ENCODE data around the gene BTRC.

The BTRC gene

DNA sequence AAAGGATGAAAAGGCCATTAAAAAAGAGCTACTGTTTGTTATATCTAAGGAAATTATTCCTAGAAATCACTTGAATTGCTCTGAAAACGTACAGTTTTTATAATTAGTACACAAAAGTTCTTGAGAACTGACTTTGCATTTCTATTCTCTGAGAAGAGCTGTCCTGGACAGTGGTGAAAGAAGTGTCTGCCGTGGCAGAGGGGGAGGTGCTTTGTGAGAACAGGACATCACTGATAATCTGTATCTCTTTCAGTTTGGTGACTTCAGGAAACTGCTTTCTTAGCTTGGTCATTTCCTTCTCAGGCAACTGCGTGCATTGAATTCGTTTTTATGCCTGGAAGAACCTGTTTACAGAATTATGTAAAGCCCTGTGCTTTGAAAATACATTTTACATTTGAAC is 182.0 kb downstream of the BTRC start:
- DNase-seq (ENCODE audit: low read depth in 2 of 2), result no peak

DNA sequence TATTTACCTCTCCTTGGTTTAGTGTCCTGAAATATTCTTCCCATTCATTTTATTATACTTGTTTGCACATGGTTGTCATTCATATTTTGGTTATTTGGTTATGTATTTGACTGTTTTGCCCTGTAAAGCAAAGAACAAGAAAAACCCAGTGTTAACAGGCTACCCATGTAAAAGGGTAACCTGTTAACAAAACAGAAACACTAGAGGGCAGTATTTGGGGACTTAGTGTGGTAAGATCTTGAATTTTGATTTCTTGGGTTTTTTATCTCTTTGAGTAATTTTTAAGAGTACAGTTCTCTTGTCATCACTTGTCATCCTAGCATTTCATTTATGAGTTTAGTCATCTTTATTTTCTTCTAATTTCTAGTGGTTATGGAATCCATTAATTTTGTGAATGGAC is 182.8 kb downstream of the BTRC start:
- no peak for DNase-seq (ENCODE audit: low read depth in 2 of 2)

DNA sequence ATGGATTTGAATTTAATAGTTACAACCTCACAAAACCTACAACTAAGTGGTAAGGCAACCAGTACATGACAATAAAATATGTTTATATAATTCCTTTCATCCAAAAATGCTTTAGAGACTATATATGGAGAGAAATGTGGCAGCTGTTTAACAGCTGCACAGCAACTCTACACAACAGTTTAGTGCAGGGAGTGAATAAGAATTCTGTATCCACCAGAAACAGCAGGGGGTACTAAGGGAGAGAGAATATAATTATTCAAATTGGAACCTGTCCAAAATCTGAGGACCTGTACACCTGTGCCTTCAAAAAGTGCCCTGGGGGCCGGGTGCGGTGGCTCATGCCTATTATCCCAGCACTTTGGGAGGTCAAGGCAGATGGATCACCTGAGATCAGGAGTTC is 184.5 kb downstream of the BTRC start:
- DNase-seq (ENCODE audit: low read depth in 2 of 2), result no peak

DNA sequence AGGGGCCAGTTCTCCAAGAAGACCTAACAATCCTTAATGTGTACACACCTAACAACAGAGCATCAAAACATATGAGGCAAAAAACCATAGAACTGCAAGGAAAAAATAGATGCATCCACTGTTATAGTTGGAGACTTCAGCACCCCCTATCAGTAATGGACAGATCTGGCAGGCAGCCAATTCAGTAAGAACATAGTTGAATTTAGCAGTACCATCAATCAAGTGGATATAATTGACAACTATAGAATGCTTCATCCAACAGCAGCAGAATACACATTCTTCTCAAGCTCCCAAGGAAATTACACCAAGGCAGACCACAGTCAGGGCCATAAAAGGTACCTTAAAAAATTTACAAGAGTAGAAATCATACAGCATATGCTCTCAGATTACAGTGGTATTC is 191.9 kb downstream of the BTRC start:
- no peak for DNase-seq (ENCODE audit: low read depth in 2 of 2)

DNA sequence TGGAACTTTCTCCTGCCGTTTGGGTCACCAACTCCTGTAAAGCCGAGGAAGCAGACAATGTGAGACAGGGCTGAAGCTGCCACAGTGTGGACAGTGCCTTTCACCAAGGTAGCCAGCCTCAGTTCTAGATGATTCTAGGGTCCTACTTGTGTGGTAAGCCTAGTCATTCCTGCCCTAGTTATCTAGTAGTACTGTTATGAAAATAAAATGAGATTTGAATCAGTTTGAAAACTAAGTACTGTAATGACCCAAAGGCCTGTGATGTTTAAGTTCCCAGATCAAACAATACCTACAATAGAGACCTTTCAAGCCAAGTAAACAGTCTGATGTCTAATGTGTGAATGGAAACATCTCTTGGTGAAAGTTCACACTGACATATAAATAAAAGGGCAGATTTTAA is 197.0 kb downstream of the BTRC start:
- DNase-seq (ENCODE audit: low read depth in 2 of 2), result no peak

DNA sequence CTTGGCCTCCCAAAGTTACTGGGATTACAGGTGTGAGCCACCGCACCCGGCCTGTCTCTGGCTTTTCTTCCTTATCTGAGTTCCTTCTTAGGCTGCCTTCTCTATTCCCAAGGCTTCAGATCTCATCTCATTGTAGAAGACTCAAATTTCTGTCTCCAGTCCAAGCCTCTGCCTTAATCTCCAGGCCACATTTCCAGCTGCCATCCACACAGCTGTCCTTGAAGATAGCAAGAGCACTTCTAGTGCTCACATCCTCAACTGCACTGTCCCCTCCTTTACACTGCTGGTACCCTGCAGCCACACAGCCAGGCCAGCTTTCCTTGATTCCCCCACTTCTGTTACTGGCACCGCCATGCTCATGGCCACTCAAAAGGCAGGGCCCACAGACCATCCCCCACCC is 198.5 kb downstream of the BTRC start:
- no peak for DNase-seq (ENCODE audit: low read depth in 2 of 2)

DNA sequence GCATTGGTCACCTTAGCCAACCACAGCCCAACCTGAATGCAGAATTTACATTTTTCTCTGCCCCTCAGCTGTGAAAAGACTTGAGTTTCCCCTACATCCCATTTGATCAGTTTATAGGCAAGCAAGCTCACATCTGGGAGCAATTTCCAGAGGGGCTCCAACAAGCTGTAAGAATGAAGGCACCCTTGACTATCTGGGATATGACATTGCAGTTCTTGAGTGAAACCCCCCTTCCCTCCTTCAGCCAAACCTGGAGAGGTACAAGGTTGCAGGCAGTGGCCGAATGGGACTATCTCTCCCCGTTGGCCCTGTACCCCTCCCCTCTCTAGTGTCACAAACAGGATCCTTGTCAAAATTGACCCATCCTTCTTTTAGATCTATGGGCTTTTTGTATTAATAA is 203.6 kb downstream of the BTRC start:
- DNase-seq (ENCODE audit: low read depth in 2 of 2), result no peak

DNA sequence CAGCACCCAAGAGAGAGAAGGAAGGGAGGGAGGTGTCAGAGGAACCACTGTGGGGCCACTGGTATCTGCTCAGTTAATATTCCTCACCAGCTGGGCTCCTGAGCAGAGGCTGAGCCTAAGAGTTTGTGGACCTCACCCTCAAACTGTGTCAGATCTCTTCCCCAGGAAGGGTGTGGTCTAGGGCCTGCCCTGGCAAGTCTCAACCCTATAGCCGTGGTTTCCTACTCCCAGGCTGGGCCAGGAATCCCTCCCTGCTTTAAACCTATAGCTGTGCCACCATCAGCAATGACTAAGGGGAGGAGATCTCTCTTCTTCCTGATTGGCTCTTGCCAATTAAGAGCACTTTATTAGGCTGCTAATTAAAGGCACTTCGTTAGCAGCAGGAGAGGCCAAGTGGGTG is 204.2 kb downstream of the BTRC start:
- no peak for DNase-seq (ENCODE audit: low read depth in 2 of 2)

DNA sequence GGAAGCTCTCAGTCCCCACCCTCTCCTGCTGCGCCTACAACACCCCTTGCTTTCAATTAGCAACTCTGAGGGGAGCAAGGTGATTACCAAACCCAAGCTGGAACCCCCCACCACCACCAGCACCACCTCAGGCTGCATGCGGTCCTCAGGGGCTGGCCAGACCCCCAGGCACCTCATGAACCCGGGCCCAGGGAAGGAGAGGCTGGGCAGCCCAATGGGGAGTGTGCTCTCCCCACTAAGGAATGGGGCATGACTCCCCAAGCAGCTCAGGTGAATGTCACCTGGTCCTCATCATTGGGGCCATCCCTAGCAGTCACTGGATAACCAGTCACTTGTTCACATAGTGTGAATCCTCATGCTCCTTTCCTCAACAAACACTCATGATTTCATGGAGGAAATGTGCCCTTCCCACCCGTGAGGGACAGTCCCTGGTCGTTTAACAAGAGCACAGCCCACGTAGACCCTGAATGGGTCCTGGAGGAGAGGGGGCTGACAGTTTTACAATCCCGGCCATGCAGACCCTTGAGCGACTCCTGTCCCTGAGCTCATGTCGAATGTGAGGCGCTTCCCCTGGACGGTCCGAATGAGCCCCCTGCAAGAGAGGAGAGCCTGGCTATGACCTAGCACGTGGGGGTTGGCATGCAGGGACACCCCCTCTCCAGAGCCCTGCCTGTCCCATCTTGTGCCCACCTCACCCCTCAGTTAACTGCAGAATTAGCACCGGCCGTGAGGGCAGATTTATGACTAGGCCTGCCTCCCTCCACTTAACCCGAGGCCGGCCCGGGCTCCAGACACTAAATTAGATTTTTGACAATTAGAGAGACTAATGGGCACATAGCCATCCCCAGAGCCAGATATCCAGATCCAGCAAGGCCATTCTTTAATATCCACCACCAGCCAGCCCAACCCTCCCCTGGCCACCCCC is 205.0 kb downstream of the BTRC start:
- DNase-seq (ENCODE audit: low read depth in 2 of 2), result no peak

DNA sequence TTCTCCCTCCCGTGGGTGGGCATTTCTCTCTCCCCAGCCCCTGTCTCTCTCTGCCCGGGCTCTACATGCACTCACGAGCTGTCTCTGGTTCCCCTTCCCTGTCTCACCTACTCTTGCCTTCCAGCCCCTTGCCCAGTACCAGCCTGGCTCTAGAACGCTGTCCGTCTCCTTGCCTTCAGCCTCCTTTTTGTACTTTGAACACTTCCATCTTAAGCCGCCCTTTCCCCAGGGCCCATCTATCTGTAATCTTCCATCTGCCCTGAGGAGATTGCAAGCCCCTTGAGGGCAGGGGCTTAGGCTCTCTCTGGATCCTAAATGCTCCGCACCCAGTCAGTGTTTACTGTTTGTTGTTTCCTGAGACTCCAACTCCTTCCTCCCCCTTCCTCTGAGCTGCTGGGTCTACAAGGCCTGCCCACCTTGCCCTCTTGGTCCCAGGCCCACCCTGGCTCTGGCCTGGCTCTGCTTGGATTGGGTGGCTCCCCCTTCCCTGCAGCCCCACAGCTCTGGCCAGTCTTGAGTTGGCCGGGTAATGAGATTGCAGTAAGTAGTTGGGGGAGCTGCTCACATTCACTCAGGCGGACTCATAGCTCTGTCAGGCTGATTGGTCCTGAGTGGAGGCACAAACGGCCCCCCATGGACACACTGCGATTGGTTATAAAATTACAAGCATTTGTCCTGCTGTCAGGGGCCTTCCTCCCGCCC is 205.8 kb downstream of the BTRC start:
- DNase-seq (ENCODE audit: low read depth in 2 of 2), result no peak

DNA sequence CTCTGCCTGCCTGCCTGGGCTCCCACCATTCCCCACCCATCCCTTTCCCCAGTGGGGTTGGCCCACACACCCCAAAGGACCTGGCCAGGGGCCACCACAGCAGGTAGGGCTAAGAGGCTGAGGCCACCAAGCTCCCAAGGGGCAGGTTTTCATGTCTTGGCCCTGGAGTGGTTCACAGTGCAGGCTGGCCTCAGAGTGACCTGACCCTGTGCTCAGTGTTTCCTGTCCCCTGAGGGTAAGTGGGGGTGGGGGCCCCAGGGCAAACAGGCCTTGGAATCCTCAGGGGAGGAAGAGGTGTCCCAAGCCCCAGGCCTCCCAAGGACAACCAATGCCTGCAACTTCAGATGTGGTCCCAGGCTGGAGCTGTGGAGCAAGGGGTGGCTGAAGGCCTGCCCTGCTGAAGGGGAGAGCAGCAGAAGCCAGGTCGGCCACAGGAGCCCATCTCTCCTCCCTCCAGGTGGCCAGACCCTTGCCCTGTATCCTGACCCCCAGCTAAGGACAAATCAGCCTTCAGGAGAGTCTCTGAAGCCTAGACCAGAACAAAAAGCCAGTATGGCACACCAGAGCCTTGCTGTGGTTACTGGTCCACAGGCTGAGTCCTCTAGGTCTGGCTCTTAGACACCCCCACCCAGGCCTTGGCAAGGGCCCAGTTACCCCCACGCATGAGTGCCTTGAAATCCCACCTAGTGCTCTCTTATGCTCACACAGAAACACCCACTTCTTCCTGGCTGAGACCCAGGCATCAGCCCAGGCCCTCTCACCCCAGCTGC is 206.5 kb downstream of the BTRC start:
- DNase-seq (ENCODE audit: low read depth in 2 of 2), result no peak

DNA sequence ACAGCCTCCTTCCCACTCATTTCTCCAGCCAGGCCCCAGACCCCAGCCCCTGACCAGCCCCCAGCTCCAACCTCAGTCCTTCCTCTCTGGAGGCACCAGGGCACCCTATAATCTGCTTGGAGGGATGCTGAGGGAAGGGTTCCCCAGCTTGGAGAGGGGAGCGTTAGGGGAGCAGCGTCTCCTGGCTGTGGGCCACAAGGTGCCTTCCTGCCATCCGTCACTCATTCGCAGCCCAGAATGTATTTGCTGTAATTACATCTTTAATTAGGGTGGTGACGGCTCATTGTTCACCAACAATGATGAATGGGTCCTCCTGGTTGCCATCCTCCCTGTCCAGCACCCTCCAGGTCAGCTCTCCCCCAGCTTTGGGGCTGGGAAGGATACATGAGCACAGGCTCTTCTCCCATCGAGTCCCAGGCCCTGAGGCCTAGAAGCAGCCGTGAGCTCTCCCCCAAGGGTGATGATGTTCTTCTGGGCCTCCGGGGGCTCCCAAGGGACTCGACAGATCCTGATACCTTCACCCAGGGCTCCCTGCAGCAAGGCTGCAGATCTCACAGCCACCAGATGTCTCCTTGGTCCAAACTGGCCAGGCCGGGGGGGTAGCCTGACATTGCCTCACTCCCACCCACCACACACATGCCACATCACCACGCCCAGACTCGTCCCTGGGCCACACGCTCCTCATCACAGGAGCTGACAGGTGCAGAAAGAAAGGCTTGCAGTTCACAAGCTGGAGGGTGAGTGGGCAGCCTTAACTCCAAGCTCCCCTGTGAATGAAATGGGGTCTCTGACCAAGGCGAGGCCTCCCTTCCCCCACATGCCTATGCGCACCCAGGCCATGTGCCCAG is 207.3 kb downstream of the BTRC start:
- DNase-seq (ENCODE audit: low read depth in 2 of 2), result no peak

DNA sequence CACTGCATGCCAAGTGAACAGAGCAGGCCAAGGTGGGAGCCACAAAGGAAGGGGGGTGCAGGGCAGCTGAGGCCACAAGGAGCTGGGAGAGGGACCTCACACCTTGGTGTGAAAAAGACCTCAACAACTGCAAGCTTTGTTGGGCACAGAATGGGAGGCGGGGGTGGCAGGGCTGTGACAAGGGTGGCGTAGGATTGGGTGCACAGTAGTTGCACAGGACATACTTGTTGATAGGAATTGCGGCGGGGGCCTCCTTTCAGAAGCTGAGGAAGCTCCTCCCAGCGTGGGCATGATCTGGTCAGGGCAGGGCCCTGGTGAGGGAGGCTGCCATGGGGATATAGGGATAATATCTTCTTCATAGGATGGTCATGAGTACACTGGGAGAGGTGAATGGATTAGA is 208.3 kb downstream of the BTRC start:
- no peak for DNase-seq (ENCODE audit: low read depth in 2 of 2)

DNA sequence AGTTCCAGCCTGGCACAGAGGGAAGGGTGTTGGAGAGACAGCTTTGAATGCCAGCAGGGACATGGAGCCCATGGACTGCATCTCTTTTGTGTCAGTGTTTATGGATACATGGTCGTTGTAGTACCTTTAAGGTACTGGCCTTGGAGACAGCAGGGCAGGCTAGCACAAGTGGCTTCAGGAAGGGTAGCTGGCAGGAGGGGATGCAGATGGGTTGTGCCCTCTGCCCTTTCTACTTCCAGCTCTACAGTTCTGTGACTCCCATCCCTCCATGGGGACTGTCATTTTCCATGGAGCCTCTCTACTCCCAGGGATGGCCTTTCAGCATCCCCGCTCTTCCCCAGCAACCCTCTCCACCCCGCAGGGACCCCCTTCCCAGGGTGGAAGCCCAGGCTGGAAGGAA is 209.0 kb downstream of the BTRC start:
- no peak for DNase-seq (ENCODE audit: low read depth in 2 of 2)

DNA sequence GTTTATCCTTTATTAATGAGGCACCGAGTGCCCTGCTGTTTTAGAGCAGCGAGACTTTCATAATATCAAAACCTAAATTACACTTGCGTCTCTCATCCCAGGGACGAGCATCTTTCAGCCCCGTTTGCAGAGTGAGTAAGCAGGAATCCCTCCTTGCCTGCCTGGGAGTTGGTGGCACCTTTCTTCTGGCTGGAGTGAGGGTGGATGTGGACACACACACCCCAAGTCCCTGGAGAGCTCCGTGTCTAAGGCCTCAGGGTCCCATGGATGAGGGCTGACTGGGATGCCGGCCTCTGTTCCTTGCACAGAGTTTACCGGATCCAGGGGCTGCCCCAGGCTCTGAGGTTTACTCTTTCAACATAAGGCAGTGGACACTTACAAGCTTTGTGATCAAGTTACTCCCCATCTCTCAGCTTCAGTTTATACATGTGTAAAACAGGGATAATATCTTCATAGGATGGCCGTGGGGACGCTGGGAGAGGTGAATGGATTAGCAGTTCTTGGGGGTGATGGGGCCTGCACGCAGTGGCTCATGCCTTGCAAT is 209.6 kb downstream of the BTRC start:
- DNase-seq (ENCODE audit: low read depth in 2 of 2), result no peak

DNA sequence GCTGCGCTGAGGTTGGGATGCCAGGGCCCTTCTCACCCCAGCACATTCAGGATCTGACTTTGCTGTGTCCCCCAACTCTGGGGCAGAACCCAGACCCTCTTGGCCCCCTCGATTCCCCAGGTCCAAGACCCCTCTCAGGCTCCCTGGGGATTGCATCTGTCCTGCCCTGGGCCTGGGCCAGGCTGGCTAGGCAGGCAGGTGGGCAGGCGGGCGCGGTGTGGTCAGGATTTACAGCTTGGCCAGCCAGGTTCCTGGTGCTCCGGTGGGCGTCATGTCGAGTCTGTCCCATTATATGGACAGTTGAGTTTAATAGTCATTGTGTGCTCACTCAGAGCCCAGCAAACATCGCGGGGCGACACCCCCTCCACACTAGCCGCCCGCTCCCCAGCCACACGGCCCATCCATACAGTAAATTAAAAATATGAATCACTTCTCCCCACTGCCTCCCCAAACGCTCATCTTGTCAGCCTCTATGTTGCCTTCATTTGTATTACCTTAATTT is 210.6 kb downstream of the BTRC start:
- DNase-seq (ENCODE audit: low read depth in 2 of 2), result no peak

DNA sequence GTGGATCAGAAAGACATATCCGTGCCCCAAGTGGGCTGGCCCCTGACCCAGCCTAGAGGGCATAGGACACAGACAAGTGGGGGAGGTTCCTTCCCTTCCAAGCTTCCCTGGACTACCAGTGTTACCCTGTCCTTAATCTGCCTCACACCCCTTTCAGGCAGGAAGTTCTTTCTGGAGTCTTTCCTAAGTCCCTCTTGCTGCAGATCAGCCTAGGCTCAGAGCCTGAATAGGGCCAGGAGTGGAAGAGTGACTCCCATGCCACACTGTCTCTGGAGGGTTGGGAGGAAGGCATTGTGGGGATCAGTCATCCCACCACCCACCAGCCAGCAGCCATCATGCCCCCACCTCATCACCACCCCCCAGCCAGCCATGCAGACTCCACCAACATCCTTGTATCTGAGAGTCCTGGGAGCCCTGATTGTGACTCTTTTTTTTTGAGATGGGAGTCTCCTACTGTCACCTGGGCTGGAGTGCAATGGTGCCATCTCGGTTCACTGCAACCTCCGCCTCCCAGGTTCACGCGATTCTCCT is 211.5 kb downstream of the BTRC start:
- no peak for DNase-seq (ENCODE audit: low read depth in 2 of 2)

DNA sequence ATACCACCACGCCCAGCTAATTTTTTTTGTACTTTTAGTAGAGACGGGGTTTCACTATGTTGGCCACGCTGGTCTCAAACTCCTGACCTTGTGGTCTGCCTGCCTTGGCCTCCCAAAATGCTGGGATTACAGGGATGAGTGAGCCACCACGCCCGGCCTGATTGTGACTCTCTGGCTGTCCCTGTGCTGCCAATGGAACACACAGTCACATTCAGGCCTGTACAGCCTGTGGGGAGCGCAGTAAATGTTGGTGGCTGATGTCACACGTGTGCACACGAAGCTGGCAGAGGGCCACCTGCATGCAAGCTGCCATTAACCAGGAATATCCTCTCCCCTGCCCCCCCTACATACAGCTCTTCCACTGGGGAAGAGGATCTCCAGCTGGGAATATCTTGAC is 212.0 kb downstream of the BTRC start:
- no peak for DNase-seq (ENCODE audit: low read depth in 2 of 2)

DNA sequence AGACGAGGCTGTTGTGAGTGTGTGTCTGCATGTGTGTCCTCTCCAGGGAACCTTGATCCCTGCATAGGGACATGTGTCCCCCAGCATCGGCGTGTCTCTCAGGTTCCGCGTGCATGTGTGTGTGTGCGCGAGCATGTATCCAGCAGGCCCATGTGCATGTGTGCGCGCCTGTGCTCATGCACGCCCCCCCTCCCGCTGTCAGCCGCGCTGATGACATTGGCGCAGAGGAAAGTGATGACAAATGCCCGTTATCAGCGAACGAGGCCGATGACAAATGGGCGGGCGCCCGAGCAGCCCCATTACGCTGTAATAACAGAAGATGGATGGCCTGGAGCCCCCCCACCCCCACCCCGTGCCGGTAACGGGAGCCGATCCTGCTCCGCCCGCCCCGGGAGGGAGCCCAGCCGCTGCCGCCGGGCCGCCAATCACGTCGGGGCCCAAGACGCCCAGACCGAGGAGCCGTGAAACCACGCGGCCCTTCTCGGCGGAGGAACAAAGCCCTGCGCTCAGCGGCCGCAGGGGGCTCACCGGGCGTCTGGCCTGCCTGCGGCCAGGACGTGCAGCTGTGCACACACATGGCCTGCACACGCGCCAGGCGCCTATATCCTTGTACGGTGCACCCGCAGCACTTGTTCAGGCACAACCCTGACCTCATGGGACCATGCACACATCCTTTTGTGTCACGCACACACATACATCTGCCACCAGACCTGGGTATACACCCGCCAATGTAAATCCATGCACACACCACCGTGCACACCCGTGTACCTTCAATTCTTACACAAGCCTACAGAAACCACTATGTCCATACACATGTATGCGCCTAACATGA is 212.6 kb downstream of the BTRC start:
- no peak for DNase-seq (ENCODE audit: low read depth in 2 of 2)

Data from activated CD4-positive, alpha-beta T cell treated with anti-CD3 and anti-CD28 coated beads for 24 hours (primary cell).